OCI-LY3 (cell line): ENCODE results near the gene SEMA6D.

Source experiments
- H2AFZ ChIP-seq: fragments of 200-600, 300-600 bp; shearing (Covaris generic); 2 replicates; pipeline ENCODE4 v1.6.0; 2014; ENCODE audit warnings: antibody characterized with exemption, low read depth, low read length
- H3K27ac ChIP-seq: fragments of 200-600, 300-600 bp; sonication (generic); 2 replicates; pipeline ENCODE4 v1.5.1; 2014; ENCODE audit warnings: mild to moderate bottlenecking, low read length, moderate library complexity, mixed read lengths
- H3K27me3 ChIP-seq: fragments of 200-600, 300-600 bp; sonication (generic); 2 replicates; pipeline ENCODE4 v1.6.1; 2014; ENCODE audit warnings: low read depth, low read length, mixed read lengths
- H3K36me3 ChIP-seq: fragments of 200-600, 300-600 bp; sonication (generic); replicated peaks from 2 replicates; pipeline ENCODE3; 2014; ENCODE audit warnings: low read depth, low read length, mixed read lengths
- H3K4me1 ChIP-seq: fragments of 300-600, 200-600 bp; sonication (generic); 2 replicates; pipeline ENCODE4 v1.6.1; 2014; ENCODE audit warnings: low read length, mixed read lengths
- H3K4me2 ChIP-seq: fragments of 200-600, 300-600 bp; sonication (generic); 2 replicates; pipeline ENCODE4 v1.6.1; 2014; ENCODE audit warnings: low read length, mixed read lengths
- H3K4me3 ChIP-seq: fragments of 300-600, 200-600 bp; sonication (generic); 2 replicates; pipeline ENCODE4 v1.5.1; 2014; ENCODE audit warnings: antibody characterized with exemption, mild to moderate bottlenecking, low read length, moderate library complexity
- H3K79me2 ChIP-seq: fragments of 300-600, 200-600 bp; shearing (Covaris generic); 2 replicates; pipeline ENCODE4 v1.6.1; 2014; ENCODE audit warnings: mild to moderate bottlenecking, low read length, mixed read lengths
- H3K9ac ChIP-seq: fragments of 300-600, 200-600 bp; shearing (Covaris generic); 2 replicates; pipeline ENCODE4 v1.6.0; 2014; ENCODE audit warnings: mild to moderate bottlenecking, low read length, moderate library complexity
- H3K9me3 ChIP-seq: fragments of 200-600, 300-600 bp; shearing (Covaris generic); 2 replicates; pipeline ENCODE4 v1.6.1; 2014; ENCODE audit warnings: low read length, mixed read lengths; ENCODE audit not compliant: insufficient read depth
- H4K20me1 ChIP-seq: fragments of 200-600, 300-600 bp; sonication (generic); 2 replicates; pipeline ENCODE4 v1.6.1; 2016; ENCODE audit warnings: low read length, mixed read lengths; ENCODE audit not compliant: insufficient read depth
- EZH2phosphoT487 ChIP-seq: fragments of 200-600 bp; shearing (Covaris generic); IDR thresholded peaks from 2 replicates; pipeline ENCODE4 v1.6.1; 2018; ENCODE audit warnings: antibody characterized with exemption, mixed run types, low read depth
- TF ChIP-seq, protein P1 (sequence below): fragments of 200-600, 300-600 bp; sonication (generic); IDR thresholded peaks from 2 replicates; pipeline ENCODE4 v1.5.1; 2014; ENCODE audit warnings: antibody characterized with exemption, low read length, low read depth

The SEMA6D gene

GRCh38 chr15:47708161-47708980, 8.9 kb upstream of the SEMA6D start:
- Histone ChIP-seq H2AFZ (no peak overlapping the region), H3K9me3 (no peaks in the 10 kb centered on the region), H3K27ac (no peak overlapping the region), H3K4me3 (no peak overlapping the region), H3K4me1 (no peaks in the 10 kb centered on the region), H4K20me1 (no peaks in the 10 kb centered on the region), H3K4me2 (no peak overlapping the region), H3K36me3 (no peaks in the 10 kb centered on the region), H3K27me3 (peaks cover 21% of the 10 kb centered on the region; the same call in 1 of the 2 replicates), H3K9ac (no peak overlapping the region), H3K79me2 (no peaks in the 10 kb centered on the region)
- TF ChIP-seq, protein P1, sequence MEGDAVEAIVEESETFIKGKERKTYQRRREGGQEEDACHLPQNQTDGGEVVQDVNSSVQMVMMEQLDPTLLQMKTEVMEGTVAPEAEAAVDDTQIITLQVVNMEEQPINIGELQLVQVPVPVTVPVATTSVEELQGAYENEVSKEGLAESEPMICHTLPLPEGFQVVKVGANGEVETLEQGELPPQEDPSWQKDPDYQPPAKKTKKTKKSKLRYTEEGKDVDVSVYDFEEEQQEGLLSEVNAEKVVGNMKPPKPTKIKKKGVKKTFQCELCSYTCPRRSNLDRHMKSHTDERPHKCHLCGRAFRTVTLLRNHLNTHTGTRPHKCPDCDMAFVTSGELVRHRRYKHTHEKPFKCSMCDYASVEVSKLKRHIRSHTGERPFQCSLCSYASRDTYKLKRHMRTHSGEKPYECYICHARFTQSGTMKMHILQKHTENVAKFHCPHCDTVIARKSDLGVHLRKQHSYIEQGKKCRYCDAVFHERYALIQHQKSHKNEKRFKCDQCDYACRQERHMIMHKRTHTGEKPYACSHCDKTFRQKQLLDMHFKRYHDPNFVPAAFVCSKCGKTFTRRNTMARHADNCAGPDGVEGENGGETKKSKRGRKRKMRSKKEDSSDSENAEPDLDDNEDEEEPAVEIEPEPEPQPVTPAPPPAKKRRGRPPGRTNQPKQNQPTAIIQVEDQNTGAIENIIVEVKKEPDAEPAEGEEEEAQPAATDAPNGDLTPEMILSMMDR: no peak
- TF ChIP-seq EZH2phosphoT487: no peak

GRCh38 chr15:47711655-47712054, 5.7 kb upstream of the SEMA6D start:
- Histone ChIP-seq H3K27me3 (peaks cover 41% of the 10 kb centered on the region), H3K4me3 (no peak overlapping the region), H3K4me1 (no peaks in the 10 kb centered on the region), H3K4me2 (no peak overlapping the region), H3K9me3 (no peaks in the 10 kb centered on the region), H3K27ac (no peak overlapping the region), H2AFZ (no peak overlapping the region), H3K36me3 (no peaks in the 10 kb centered on the region), H4K20me1 (no peaks in the 10 kb centered on the region), H3K9ac (no peak overlapping the region), H3K79me2 (no peaks in the 10 kb centered on the region)
- no peak for TF ChIP-seq EZH2phosphoT487
- TF ChIP-seq, protein P1: peak; percentile 73

- Histone ChIP-seq H4K20me1 (no peaks in the 10 kb centered on the region), H3K4me1 (no peaks in the 10 kb centered on the region), H3K27ac (no peak overlapping the region), H3K9me3 (no peaks in the 10 kb centered on the region), H3K9ac (no peak overlapping the region), H2AFZ (no peak overlapping the region), H3K79me2 (no peaks in the 10 kb centered on the region), H3K36me3 (no peaks in the 10 kb centered on the region), H3K27me3 (peaks cover 32% of the 10 kb centered on the region), H3K4me2 (no peak overlapping the region), H3K4me3 (no peak overlapping the region)
- TF ChIP-seq EZH2phosphoT487: no peak
- TF ChIP-seq, protein P1: no peak
Observed at GRCh38 chr15:47715402-47715801, 1.9 kb upstream of the SEMA6D start.

DNA sequence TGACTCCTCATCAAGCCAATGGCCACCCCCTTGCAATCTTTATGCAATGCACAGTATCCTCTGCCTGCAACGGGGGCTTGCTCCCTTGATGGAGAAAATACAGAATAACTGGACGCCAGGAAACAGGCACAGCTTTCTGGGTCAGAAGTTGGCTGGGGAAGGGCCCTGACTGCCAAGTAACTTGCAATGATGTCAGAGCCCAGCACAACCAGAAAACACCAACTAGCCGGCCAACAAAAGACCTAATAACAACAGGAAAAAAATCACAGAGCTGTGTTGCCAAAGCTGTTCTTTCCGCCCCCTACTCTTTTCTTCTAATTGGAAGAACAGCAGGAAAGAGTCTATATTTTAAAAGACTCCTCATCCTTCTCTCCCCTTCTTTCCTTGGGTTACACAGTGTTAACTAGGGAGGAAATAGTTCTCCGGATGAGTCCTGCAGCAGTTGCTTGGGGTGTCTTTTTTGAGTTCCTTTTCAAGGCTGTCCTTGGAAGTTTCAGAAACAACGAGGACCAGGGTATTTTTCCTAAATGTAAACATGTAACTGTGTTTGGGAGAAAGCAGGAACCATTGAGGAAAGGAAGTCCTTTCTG, 1.4 kb upstream of the SEMA6D start:
- Histone ChIP-seq H3K27me3 (peaks cover 35% of the 10 kb centered on the region), H3K27ac (no peak overlapping the region), H3K9me3 (no peaks in the 10 kb centered on the region), H3K9ac (no peak overlapping the region), H4K20me1 (no peaks in the 10 kb centered on the region), H3K4me1 (no peaks in the 10 kb centered on the region), H3K4me2 (no peak overlapping the region), H3K36me3 (no peaks in the 10 kb centered on the region), H3K4me3 (no peak overlapping the region), H2AFZ (no peak overlapping the region), H3K79me2 (no peaks in the 10 kb centered on the region)
- TF ChIP-seq, protein P1: no peak
- no peak for TF ChIP-seq EZH2phosphoT487
